GM12872 (cell line): ENCODE data around the gene OIT3.

Source experiments
- TF ChIP-seq, protein P1 (sequence below): IDR thresholded peaks from 3 replicates; pipeline ENCODE4 v1.5.1; 2011; ENCODE audit warnings: low read depth, mild to moderate bottlenecking, low read length, moderate library complexity; ENCODE audit not compliant: insufficient read depth

Gene OIT3

DNA sequence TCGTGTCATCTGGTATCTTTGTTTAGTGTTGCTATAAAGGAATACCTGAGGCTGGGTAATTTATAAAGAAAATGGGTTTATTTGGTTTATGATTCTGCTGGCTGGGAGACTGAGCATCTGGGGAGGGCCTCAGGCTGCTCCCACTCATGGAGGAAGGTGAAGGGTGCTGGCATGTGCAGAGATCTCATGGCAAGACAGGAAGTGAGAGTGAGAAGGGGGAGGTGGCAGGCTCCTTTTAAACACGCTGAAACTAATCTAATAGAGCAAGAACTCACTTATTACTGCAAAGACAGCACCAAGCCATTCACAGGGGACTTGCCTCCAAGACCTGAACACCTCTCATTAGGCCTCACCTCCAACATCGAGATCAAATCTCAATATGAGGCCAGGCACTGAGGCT, 11.3 kb downstream of the OIT3 start:
- TF ChIP-seq, protein P1, sequence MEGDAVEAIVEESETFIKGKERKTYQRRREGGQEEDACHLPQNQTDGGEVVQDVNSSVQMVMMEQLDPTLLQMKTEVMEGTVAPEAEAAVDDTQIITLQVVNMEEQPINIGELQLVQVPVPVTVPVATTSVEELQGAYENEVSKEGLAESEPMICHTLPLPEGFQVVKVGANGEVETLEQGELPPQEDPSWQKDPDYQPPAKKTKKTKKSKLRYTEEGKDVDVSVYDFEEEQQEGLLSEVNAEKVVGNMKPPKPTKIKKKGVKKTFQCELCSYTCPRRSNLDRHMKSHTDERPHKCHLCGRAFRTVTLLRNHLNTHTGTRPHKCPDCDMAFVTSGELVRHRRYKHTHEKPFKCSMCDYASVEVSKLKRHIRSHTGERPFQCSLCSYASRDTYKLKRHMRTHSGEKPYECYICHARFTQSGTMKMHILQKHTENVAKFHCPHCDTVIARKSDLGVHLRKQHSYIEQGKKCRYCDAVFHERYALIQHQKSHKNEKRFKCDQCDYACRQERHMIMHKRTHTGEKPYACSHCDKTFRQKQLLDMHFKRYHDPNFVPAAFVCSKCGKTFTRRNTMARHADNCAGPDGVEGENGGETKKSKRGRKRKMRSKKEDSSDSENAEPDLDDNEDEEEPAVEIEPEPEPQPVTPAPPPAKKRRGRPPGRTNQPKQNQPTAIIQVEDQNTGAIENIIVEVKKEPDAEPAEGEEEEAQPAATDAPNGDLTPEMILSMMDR: no peak

DNA sequence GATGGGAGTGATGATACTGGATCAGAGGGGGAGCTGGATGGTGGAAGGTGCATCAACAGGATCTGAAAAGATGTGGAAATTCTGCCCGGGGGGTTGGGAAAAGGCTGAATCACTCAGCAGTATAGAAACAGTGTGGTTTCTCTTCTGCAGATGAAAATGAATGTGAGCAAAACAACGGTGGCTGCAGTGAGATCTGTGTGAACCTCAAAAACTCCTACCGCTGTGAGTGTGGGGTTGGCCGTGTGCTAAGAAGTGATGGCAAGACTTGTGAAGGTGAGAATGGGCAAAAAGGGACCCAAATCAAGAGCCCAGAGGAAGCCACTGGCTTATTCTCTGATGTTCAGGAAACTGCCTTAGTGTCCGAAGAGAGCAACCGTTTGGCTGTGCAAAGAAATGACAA, 12.9 kb downstream of the OIT3 start:
- TF ChIP-seq, protein P1: no peak

DNA sequence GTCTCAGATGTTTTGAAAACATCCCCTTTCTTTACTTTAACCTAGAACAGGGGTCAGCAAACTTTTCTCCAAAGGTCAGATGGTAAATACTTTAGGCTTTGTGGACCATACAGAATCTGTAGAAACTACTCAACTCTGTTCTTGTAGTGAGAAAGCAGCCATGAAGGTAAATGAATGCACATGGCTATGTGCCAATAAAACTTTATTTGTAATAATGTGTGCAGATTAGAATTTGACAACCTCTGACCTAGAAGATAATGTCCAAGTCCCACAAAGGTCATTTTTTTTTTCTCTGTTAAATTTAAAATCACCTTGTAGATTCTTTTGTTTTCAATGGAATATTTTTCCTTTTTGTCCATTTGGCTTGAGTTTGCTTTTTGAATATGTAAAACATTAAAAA, 17.2 kb downstream of the OIT3 start:
- TF ChIP-seq, protein P1: no peak

DNA sequence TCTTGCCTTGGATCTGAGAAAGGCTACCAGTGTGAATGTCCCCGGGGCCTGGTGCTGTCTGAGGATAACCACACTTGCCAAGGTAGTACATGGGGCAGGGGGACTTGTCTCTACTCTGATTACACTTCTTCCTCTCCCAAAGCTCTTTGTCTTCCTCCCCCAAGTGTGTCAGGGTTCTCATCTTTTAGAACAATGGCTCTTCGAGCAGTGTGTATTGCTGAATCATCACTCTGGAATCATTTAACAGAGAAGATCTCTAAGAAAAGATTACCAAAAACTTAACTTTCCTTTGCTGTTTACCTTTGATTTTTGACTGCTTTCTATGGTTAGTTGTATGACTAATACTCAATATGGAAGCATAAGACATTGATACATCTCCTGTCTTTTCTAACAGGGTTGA, 18.2 kb downstream of the OIT3 start:
- TF ChIP-seq, protein P1: no peak

DNA sequence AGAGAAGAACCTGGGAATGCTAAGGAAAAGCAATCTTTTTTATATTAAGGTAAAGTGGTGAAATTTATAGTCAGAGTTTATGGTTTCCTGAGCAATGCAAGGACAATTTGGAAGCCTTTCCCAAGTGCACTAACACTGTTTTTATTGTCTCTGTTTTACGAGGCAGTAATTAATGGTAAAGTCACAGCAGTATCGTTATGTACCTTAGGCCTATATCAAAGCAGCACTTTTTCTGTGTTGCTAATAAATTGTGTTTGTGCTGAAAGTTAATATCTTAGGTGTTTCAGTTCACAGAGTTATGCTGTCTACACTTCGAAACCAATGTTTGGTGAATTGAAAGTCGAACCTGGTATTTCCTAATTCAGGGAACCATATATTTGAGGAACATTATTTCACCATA, 19.2 kb downstream of the OIT3 start:
- TF ChIP-seq, protein P1: no peak

DNA sequence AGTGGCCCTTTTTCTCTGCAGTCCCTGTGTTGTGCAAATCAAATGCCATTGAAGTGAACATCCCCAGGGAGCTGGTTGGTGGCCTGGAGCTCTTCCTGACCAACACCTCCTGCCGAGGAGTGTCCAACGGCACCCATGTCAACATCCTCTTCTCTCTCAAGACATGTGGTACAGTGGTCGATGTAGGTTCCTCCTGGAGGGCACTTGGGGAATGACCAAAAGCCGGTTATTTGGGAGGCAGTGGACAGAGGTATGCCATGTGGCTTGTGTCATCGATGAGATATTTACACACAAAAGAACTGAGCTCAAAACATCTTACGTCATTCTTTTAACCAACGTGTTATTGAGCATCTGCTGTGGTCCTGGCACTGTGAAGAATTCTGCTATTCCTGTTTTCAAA, 19.7 kb downstream of the OIT3 start:
- TF ChIP-seq, protein P1: no peak

DNA sequence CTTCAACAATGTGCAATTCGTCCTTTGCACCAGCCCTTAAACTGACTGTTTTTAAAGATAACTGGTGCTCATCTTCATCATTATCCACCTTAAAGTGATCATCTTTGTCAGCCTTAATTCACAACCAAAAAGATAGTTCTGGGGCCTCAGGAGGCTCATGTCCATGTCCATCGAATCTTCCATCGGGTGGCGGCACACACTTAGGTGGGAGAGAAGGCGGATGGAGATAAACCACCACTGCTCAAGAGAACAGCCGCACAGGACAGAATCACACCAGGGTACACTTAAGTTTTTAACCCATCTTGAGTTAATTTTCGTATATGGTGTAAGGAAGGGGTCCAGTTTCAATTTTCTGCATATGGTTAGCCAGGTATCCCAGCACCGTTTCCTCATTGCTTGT, 24.8 kb downstream of the OIT3 start:
- TF ChIP-seq, protein P1: no peak

DNA sequence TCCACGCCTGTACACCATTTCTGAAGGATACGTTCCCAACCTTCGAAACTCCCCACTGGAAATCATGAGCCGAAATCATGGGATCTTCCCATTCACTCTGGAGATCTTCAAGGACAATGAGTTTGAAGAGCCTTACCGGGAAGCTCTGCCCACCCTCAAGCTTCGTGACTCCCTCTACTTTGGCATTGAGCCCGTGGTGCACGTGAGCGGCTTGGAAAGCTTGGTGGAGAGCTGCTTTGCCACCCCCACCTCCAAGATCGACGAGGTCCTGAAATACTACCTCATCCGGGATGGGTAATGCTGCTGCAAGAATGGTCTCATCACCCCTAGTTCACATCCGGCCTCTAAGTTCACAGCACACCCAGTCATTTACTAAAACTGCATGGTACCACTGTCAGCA, 30.8 kb downstream of the OIT3 start:
- TF ChIP-seq, protein P1: no peak
